ENCODE measurements around the gene WDR47.
"Not testable (repeated sequence)": the region's sequence is repeated elsewhere in the genome, so short reads cannot be mapped to it uniquely, and the experiment has no call there.

WDR47 gene

DNA sequence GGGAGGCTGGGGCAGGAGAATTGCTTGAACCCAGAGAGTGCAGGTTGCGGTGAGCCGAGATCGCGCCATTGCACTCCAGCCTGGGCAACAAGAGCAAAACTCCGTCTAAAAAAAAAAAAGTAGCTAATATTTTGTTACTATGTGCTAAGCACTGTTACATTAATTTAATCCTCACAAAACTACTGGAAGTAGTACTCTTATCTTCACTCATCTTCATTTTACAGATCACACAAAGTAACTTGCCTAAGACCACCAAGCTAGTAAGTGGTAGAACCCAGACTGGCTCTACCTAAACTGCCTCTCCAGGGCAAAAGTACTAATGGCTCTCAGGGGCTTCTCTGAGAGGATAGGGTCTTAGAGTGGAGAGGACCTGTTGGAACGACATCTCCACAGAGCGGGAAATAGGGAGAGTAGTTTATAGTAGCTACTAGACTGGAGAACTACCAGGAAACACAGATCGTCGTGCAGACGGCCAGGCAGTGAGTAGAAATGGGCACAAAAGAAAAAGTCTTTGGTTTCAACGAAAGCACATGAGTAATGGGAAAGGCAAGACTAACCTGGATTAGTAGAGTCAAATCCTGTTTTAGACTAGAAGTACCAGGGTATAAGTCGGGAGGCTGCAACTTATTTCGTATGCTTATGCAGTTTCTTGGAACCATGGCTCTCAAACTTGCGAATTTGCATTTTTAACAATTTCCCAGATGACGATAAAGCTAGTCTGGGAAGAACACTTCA lies 80.0 kb downstream of the WDR47 start:
- DNase-seq: no peak

DNA sequence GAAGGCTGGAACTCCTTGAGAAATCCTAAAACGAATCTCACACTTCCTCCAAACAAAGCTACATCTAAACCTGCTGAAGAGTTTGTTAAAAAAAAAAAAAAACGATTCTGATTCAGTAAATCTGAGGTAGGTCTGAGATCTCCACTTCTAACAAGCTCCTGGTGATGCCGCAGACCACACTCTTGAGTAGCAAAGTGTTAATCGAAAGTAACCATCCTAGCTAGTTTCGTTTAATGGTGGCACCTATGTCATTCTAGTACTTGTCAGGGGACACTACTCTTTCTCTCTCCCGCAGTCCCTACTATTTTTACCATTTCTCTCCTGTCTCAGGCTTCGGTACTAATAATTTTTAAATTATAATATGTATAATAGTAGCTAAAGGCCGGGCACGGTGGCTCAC lies 80.7 kb downstream of the WDR47 start:
- peak; percentile 45 for DNase-seq

DNA sequence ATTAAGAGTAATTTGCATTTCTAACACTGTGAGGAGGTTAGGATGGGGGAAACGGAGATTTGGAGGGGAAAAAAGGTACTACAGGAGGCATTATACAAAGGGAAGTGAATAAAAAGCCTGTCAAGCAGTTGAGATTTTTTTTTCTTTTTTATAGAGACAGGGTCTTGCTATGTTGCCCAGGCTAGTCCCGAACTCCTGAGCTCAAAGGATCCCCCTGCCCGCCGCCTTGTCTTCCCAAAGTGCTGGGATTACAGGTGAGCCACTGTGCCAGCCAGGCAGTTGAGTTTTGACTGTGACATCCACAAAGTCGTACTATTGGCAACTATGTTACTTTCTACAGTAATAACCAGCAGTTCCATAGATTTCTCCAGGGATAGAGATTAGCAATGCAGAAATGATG lies 81.2 kb downstream of the WDR47 start:
- DNase-seq: no peak

GRCh38 chr1:108957888-108958287 lies 84.0 kb downstream of the WDR47 start:
- no peak for DNase-seq

DNA sequence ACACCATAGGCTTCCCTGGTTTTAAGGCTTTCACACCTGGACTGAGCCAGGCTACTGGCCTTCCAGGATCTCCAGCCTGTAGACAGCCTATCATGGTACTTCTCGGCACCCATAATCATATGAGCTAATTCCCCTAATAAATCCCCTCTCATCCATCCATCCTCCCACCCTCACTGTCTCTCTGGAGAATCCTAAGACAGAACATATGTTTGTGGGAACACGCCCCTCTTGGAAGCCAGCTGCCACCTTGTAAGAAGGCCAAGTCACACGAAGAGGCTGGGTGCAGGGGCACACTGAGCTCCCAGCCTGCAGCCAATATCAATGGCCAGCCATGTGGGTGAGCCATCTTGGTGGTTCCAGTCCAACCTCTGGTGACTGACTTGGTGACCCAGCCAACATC lies 86.0 kb downstream of the WDR47 start:
- DNase-seq: no peak

DNA sequence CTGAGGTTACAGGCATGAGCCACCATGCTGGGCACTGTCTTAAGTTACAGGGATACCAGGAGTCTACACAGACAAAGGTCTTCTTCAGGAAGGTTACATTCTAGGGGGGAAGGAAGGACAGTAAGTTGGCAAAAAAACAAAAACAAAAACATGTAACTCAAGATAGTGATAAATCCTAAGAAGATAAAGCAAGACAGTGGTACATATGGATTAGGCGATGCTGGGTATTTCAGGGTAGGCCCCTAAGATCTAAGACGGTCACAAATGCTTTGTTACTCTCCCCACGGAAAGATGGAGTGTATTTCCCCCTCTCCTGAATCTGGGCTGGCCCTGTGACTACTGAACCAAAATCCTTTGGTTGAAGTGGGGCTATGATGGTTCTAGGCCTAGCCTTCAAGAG lies 86.8 kb downstream of the WDR47 start:
- DNase-seq: no peak

DNA sequence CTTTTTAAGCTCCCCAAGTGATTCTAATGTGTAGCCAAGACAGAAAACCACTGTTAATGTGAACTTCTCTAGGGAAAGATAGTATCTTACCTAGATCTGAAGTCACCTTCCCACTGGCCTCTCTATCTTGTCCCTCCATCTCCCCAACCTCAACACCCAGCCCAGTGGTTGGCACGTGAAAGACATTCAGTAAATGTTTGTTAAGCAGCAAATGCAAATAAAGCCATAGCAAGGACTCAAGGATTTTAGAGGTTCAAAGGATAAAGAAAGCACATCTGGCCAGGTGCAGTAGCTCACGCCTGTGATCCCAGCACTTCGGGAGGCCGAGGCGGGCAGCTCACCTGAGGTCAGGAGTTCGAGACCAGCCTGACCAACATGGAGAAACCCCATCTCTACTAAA lies 88.5 kb downstream of the WDR47 start:
- no peak for DNase-seq

GRCh38 chr1:108951242-108951641 lies 90.7 kb downstream of the WDR47 start:
- DNase-seq: no peak

GRCh38 chr1:108949044-108949443 lies 92.9 kb downstream of the WDR47 start:
- DNase-seq: no peak

DNA sequence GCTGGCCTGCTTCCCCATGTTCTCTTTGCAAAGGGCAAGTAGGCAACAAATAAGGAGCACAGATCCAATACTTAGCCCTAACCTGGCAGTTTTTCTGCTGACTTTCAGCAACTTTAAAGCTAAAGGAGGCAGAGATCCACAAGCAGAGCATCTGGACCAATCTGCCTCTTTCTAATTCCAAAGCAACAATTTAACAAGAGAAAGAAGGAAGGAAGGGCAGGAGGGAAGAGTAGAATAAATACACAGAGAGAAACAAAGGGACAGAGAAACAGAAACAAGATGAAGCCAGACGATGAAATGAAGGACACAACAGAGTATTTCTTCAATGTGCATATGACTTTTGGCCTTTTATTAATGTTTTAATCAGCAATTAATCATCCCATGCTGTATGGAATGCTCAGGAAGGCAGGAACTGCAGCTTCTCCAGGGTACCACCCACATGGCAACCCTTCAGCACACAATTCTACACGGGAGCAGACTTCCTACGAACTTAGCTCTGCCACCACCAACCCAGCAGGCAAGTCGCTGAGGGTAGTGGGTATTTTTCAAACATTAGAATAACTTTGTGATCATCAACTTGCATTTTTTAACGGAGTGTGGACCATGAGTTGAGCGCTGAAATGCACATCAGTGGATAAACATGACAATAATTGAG lies 93.9 kb downstream of the WDR47 start:
- no peak for DNase-seq

- DNase-seq: no peak
Observed at GRCh38 chr1:108936170-108936569, 105.7 kb downstream of the WDR47 start.

GRCh38 chr1:108933944-108934343 lies 108.0 kb downstream of the WDR47 start:
- DNase-seq: no peak

DNA sequence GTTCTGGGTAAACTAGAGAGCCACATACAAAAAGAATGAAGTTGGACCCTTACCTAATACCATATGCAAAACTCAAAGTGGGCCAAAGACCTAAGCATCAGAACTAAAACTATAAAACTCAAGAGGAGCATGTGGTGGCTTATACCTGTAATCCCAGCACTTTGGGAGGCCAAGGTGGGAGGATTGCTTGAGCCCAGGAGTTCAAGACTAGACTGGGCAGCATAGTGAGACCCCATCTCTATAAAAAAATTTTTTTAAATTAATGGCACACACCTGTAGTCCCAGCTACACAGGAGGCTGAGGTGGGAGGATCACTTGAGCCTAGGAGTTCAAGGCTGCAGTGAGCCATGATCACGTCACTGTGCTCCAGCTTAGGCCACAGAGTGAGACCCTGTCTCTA lies 114.3 kb downstream of the WDR47 start:
- not testable (repeated sequence) for DNase-seq

DNA sequence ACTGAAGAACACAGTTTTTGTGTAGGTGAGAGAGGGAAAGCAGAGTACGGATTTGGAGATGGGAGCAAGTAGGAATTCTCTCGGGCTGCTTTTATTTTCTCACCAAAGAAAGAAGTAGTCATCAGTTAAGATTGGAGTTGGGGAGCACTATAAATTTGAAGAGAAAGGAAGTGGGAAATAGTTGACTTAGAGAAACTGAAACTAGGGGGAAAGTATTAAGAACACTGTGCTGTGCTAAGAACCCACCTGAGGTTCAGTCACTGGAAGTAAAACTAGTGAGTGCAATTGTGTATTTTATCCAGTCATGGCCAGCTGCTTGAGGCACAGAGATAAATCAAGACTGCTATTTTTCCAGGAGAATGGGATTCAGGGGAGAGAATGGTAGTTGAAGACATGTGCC lies 116.0 kb downstream of the WDR47 start:
- DNase-seq: no peak

All from CD4-positive, alpha-beta T cell treated with Interleukin-4 for 4 hours (primary cell).